Middle frontal gyrus (tissue), 1 donor: Measurements from ENCODE around the gene SPATA31D1.
"Not testable (repeated sequence)": the region's sequence is repeated elsewhere in the genome, so short reads cannot be mapped to it uniquely, and the experiment has no call there.

Experiments used
- DNase-seq: peaks from one replicate; pipeline ENCODE4 v3.0.0-alpha.2; 2015; ENCODE audit warnings: low spot score; ENCODE audit errors: extremely low spot score

The SPATA31D1 gene

GRCh38 chr9:81988472-81988871 lies at the start of gene SPATA31D1:
Gene SPATA31D1, plus strand, starts transcription at chr9:81988772. Its CDS starts 47 bp downstream, at chr9:81988819.
- not testable (repeated sequence) for DNase-seq

- DNase-seq: not testable (repeated sequence)
These were observed 45.2 kb upstream of the SPATA31D1 start, which contains the start of gene SPATA31D3 for GRCh38 chr9:81943393-81943792. Gene SPATA31D3, plus strand, starts transcription at chr9:81943500. Its CDS starts 86 bp downstream, at chr9:81943586.

GRCh38 chr9:81948650-81949049 lies 39.9 kb upstream of the SPATA31D1 start:
- DNase-seq: not testable (repeated sequence)

- no peak for DNase-seq
These were observed 35.5 kb upstream of the SPATA31D1 start for GRCh38 chr9:81953096-81953495.

GRCh38 chr9:81955625-81956024 lies 32.9 kb upstream of the SPATA31D1 start:
- no peak for DNase-seq

- DNase-seq: no peak
These were observed 24.1 kb upstream of the SPATA31D1 start for GRCh38 chr9:81964218-81965171.

- no peak for DNase-seq
These were observed 20.5 kb upstream of the SPATA31D1 start for GRCh38 chr9:81968026-81968425.

- no peak for DNase-seq
These were observed 18.6 kb upstream of the SPATA31D1 start for GRCh38 chr9:81969971-81970370.

GRCh38 chr9:81971727-81972126 lies 16.8 kb upstream of the SPATA31D1 start:
- DNase-seq: no peak

GRCh38 chr9:81974764-81975163 lies 13.8 kb upstream of the SPATA31D1 start:
- DNase-seq: no peak

- DNase-seq: no peak
These were observed 12.2 kb upstream of the SPATA31D1 start for GRCh38 chr9:81976351-81976750.

- DNase-seq: no peak
These were observed 9.4 kb upstream of the SPATA31D1 start for GRCh38 chr9:81979196-81979595.

- DNase-seq: no peak
These were observed 8.0 kb upstream of the SPATA31D1 start for GRCh38 chr9:81980568-81980967.

- DNase-seq: no peak
These were observed 6.7 kb upstream of the SPATA31D1 start for GRCh38 chr9:81981883-81982282.

GRCh38 chr9:81984928-81985327 lies 3.6 kb upstream of the SPATA31D1 start:
- DNase-seq: no peak

GRCh38 chr9:81986051-81986450 lies 2.5 kb upstream of the SPATA31D1 start:
- DNase-seq: no peak

- no peak for DNase-seq
These were observed 1.1 kb downstream of the SPATA31D1 start for GRCh38 chr9:81989700-81990099.

GRCh38 chr9:81993656-81994055 lies 5.1 kb downstream of the SPATA31D1 start:
- no peak for DNase-seq

- DNase-seq: no peak
These were observed 11.2 kb downstream of the SPATA31D1 start for GRCh38 chr9:81999806-82000205.

GRCh38 chr9:82010711-82011110 lies 22.1 kb downstream of the SPATA31D1 start:
- no peak for DNase-seq

GRCh38 chr9:82011133-82011532 lies 22.6 kb downstream of the SPATA31D1 start:
- DNase-seq: no peak

- no peak for DNase-seq
These were observed 23.7 kb downstream of the SPATA31D1 start for GRCh38 chr9:82012276-82012675.

GRCh38 chr9:82020331-82020730 lies 31.8 kb downstream of the SPATA31D1 start:
- no peak for DNase-seq
